ENCODE results near the gene ERFE.

ERFE gene

DNA sequence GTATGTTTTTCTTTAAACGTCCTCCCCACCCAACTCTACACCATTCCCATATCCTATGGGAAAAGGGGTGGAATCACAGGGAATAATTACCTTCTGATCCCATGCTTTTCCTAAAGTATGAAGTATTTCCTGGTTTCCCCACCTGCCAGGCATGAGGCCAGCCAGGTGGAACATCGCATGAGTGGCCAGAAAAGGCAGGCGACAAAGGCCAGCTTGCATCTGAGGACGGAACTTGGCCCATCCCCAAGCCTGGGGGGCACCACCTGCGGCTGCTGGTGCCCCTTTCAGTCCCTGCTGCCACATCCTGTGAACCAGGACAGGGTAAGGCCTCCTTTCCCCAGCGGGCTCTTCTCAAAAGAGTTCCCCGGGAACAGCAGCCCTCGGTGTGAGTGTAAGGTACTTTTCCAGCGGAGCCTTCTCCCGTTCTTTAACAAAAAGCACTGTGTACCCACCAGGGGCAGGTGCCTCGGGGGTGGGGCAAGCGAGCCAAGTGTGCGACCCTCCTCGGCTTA, 1.2 kb upstream of the ERFE start:
- no peak for DNase-seq

DNA sequence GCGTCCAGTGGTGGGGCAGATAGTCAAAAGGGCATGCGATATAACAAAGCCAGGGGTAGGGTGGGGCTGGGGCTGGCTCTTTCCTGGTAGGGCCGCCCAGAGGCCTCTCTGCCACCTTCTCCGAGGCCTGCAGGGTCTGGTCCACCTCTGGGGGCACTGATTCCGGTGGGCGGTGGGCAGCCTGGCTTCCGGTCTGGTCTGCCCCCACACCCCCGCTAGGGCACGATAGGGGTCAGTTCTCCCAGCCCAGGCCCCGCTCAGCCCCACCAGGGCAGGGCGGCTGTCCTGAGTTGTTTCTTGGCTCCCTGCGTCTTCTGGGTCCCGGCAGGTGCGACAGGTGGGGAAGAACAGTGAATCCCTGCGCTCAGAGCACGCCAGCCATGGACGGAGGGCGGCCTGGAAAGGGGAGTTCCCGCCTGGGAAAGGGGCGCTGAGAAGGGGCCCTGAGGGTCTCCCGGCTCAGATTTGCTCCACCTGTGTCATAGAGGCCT, 707 bp upstream of the ERFE start:
- DNase-seq: no peak

GRCh38 chr2:238159071-238159539, 335 bp downstream of the ERFE start:
- DNase-seq: no peak

DNA sequence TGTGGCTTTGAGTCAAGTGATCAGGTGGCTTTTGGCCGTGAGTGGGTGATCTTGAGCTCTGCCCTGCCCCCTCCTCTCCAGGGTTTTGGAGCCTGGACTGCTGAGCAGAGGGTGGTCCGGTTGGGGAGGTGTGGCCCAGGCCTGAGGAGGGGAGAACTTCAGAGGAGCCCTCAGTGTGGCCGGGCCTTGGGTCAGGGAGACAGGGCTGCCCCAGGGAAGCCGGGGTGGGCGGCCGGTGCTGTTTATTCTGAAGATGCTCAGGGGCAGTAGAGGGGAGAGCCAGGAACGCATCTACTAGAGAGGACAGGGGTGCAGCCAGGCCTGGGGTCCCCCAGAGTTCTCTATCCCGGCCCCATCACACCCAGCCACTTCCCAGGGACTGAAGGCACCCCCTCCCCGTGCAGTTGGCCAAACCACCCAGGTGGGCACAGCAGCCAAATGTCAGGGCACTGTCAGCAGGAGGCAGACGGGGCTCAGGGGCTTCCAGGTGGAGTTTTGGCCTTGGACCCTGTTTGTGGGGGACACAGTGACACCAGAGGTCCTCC, 963 bp downstream of the ERFE start:
- no peak for DNase-seq

DNA sequence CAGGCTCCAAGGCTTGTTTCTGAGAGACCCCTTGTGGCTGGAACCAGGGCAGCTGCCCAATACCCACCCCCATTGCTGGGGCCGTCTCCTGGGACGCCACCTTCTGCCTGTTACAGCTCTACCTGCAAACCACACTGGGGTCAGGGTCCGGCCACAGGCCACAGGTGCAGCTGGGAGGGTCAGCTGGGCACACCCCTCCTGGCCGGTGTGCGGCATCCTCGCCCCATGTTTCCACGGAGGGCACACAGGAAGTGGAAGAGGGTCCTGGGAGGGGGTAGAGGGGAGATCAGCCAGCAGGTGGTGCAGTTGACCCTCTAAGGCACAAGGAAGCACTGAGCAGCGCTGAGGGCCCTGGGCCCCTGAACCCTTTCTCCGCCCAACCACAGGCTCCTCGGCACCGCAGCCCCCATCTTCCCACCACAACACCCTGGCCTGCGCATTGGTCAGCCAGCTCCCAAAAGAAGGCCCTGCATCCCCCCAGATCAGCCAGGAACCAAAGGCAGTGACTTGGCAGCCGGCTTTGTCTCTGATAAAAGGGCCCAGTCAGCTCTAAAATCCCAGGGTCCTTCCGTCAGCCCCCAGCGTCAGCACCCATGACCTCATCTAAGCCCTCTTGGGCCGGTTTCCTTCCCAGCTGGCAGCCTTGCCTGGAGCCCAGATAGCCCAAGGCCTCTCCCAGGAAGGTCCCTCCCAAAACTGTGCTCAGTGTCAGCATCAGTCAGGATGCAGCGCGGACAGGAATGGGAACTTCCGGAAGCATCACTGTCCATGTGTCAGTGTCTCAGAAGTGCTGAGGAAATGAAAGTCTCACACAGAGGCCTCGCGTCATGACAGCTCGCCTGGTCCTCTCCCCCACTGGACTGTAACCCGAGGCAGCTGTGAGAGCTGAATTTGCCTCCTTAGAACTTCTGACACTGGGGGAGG, 1.7 kb downstream of the ERFE start:
- no peak for DNase-seq

GRCh38 chr2:238161291-238162051, 2.7 kb downstream of the ERFE start:
- DNase-seq: no peak

GRCh38 chr2:238162251-238162845, 3.6 kb downstream of the ERFE start:
- no peak for DNase-seq

- DNase-seq: no peak
These were observed 4.2 kb downstream of the ERFE start for GRCh38 chr2:238162846-238163441.

- DNase-seq: no peak
These were observed 4.9 kb downstream of the ERFE start for GRCh38 chr2:238163481-238164198.

- DNase-seq: no peak
These were observed 6.1 kb downstream of the ERFE start for GRCh38 chr2:238164906-238165287.

DNA sequence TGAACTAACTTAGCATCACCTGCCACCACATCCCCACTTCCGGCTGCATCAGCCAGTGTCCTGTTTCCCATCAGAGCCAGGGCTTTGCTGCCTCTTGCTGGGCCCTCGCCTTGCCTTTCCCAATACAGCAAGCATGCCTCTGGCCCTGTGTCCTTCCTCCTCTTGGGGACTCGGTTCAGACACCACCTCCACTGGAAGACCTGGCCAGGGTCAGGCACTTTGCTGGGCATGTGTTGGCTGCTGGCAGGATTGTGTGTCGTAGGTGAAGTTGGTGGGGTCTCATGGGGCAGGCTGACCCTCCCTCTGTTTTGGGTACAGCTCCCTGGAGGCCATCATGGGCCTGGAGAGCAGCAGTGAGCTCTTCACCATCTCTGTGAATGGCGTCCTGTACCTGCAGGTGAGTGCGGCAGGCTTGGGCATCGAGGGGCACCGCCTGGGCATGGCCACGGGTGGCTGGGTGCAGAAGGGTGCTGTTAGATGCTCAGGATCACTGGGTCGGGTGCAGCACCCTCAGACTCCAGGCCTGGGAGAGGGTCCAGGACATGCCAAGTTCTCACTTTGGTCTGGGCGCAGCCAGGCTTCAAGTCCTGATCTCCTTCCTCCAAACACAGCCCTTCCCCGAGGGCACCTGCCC, 6.6 kb downstream of the ERFE start:
- no peak for DNase-seq

DNA sequence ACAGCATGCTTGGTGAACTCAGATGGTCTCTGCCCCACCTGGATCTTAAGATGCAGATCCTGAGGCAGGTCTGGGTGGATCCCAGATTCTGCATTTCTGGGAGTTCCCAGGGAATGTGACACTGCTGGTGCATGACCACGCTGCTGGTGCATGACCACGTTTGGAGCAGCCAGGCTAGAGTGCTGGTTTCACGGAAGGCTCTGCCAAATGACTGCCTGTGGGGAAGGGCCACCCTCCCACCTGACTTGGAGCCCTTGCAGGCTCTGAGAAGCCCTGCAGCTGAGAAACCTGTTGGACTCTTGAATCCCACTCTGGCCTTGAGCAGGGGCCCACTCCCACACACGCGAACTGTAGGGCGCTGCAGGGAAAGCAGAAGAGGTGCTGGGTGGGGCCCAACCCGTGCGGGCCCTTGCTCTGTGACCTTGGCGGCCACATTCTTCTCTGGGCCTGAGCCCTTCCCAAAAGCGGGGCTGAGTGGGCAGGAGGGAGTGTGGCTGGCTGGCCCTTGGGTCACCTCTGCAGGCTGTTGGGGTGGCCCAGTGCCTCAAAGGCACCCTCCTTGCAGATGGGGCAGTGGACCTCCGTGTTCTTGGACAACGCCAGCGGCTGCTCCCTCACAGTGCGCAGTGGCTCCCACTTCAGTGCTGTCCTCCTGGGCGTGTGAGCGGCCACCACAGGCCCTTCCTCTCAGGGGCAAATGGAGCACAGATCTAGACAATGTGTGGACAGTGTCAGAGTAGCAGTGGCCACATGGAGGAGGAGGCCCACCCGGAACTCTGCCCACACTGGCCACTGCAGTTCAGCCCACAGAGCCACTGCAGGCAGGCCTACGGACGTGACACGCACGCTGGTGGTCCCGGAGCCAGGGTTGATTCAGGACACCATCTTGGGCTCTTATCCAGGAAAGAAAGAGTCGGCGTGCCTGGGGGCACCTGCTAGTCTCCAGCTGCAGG, 7.9 kb downstream of the ERFE start:
- DNase-seq: no peak

DNA sequence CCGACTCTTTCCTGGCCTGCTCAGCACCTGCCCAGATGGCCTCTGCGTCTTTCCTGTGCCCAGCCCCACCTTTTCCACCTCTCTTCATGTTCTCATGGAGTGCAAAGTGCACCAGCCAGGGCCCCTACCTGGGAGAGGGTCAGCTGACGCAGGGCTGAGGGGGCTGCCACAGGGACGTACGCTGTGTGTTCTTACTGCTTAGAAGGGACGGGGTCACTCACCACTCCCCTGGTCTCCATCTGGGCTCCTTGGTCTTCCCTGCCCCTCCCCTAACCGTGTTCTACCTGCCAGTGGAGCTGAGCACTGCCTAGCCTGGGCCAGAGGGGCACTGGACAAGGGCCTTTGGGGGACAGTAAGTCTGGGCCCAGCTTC, 8.6 kb downstream of the ERFE start:
- DNase-seq: no peak

DNA sequence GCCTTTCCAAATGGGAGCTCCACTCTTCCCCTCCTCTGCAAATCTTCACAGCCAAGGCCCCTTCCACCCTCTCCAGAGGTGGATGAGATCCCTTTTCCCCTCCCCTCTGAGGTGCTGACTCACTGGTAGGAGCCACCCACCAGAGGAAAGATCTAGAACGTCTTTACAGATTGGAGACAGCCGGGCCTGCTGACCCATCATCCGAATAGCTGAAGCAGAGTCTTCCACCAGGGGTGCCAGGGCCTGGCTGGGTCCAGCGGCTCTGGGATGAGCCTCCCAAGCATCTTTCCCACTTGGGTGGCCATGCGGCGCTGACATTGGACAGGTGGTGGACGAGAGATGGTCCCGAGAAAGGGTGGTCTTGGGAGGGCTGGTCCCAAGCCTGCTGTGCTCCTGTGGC, 9.0 kb downstream of the ERFE start:
- no peak for DNase-seq

GRCh38 chr2:238168196-238169047, 9.7 kb downstream of the ERFE start:
- DNase-seq: no peak

GRCh38 chr2:238169048-238169707, 10.4 kb downstream of the ERFE start:
- DNase-seq: no peak

GRCh38 chr2:238169708-238170251, 11.0 kb downstream of the ERFE start:
- DNase-seq: no peak

DNA sequence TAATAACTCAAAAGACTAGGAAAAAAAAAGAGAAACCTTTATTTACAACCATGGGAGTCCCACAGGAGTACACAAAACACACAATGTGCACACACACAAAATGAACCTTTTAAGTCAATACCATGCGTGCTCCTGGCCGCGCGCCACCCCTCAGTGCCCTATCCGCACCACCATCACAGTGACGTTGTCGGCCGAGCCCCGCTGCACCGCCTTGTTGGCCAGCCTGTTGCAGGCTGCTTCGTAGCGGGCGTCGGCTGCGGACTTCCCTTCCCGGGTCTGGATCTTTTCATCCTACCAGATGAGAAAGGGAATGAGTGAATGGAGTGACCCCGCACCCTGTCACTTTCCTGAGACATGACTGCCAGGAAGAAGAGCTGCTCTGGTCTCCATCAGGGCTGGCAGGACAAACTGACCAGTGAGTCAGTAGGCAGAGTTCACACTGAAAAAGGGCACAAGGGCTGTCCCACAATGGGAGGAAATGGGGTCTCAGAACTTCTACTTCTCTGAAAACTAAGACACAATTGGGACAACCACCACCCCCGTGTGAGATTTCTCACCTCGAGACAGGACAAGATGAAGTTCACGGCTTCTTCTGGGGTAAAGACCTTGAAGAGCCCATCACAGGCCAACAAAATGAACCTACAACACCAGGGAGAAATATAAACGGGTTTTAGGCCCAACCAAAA, 11.8 kb downstream of the ERFE start:
- DNase-seq: no peak

All from NCI-H2107 (cell line).